Measurements from ENCODE around the gene PCDHB1.
"Not testable (repeated sequence)": the region's sequence is repeated elsewhere in the genome, so short reads cannot be mapped to it uniquely, and the experiment has no call there.

Gene PCDHB1

DNA sequence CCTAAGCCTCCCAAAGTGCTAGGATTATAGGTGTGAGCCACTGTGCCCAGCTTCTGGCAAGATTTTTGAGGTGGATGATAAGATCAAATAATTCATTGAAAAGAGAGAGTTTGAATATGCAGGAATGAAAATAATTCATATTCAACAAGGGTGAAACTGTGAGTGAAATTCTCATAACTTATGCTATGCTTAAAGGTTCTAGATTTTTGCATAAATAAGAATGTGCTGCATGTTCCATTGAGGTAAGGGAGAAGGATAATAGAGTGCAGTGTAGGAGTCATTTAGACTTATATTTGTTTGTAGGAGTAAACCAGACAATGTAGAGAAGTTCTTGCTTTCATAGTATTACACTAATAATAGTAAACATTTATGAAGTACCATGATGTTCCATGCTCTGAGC is 31.1 kb downstream of the PCDHB1 start:
- DNase-seq, result no peak

DNA sequence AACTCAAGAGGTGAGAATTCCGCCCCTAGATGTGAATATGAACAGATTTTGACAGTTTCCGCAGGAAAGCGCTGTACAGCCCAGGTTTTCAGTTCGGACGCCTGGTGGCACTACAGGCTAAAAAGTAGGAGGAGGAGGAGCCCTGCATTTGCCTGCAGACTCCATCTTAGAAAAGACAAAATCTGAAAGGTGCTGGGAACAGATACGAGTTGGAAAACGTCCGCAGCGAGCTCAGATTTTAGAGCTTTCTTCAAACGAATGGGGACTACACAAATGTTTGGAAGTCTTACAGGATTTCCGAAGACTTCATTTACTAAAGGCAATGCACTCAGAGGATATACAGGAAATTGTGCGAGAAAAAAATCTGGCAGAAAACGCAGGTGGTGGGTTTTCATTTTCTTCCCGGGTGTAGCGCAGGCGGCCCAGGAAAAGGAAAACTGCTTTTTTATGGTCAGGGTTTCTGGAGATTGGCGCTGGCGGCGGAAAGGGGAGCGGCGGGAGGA is 33.4 kb downstream of the PCDHB1 start:
- DNase-seq, result peak; percentile 37

DNA sequence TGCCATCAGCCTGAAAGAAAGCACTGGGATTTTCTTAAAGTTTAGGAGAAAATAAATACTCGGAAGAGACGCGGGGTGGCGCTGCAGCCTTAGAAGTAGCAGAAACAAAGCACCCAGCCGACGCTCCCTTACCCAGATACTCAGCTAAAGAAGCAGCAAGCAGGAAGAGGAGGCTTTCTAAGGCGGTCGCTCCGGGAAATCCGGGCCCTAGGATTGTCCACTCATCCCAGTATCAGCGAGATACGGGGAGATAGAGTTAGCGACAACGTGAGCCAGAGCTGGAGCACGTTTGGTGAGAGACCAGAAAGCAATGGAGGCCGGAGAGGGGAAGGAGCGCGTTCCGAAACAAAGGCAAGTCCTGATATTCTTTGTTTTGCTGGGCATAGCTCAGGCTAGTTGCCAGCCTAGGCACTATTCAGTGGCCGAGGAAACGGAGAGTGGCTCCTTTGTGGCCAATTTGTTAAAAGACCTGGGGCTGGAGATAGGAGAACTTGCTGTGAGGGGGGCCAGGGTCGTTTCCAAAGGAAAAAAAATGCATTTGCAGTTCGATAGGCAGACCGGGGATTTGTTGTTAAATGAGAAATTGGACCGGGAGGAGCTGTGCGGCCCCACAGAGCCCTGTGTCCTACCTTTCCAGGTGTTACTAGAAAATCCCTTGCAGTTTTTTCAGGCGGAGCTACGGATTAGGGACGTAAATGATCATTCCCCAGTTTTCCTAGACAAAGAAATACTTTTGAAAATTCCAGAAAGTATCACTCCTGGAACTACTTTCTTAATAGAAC is 43.5 kb downstream of the PCDHB1 start, which contains the start of gene PCDHB2:
TSS of gene PCDHB2 (plus strand) at position 135 of the 782 bp plus-strand sequence. CDS start at position 311, 176 bp downstream.
- DNase-seq, result no peak

DNA sequence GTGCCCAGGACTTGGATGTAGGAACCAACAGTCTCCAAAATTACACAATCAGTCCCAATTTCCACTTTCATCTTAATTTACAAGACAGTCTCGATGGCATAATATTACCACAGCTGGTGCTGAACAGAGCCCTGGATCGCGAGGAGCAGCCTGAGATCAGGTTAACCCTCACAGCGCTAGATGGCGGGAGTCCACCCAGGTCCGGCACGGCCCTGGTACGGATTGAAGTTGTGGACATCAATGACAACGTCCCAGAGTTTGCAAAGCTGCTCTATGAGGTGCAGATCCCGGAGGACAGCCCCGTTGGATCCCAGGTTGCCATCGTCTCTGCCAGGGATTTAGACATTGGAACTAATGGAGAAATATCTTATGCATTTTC is 44.1 kb downstream of the PCDHB1 start:
- DNase-seq, result no peak

DNA sequence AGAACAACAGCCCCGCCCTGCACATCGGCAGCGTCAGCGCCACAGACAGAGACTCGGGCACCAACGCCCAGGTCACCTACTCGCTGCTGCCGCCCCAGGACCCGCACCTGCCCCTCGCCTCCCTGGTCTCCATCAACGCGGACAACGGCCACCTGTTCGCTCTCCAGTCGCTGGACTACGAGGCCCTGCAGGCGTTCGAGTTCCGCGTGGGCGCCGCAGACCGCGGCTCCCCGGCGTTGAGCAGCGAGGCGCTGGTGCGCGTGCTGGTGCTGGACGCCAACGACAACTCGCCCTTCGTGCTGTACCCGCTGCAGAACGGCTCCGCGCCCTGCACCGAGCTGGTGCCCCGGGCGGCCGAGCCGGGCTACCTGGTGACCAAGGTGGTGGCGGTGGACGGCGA is 45.0 kb downstream of the PCDHB1 start:
- not testable (repeated sequence) for DNase-seq

DNA sequence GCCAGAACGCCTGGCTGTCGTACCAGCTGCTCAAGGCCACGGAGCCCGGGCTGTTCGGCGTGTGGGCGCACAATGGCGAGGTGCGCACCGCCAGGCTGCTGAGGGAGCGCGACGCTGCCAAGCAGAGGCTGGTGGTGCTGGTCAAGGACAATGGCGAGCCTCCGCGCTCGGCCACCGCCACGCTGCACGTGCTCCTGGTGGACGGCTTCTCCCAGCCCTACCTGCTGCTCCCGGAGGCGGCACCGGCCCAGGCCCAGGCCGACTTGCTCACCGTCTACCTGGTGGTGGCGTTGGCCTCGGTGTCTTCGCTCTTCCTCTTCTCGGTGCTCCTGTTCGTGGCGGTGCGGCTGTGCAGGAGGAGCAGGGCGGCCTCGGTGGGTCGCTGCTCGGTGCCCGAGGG is 45.4 kb downstream of the PCDHB1 start:
- DNase-seq, result not testable (repeated sequence)

DNA sequence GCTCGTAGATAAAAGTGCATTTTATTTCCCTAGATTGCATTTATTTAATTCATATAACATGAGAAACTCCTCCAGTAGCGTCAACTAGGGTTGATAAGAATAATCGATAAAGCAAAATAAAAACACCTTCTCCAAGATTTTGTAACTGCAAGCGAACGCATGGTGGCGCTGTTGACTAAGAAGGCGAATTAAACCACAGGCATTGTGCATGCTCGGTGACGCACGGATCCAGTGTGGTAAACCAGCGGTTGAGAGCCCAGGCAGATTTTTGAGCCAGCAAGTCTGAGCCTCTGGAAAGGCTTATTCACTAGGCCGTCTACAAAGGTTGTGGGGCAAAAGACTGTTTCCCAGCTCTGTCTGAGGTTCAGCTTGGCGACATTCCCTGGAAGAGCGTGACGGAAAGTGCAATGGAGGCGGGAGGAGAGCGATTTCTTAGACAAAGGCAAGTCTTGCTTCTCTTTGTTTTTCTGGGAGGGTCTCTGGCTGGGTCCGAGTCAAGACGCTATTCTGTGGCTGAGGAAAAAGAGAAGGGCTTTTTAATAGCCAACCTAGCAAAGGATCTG is 49.1 kb downstream of the PCDHB1 start, which contains the start of gene PCDHB3:
TSS of gene PCDHB3 (plus strand) at position 231 of the 563 bp plus-strand sequence. CDS start at position 408, 177 bp downstream.
- DNase-seq, result no peak

DNA sequence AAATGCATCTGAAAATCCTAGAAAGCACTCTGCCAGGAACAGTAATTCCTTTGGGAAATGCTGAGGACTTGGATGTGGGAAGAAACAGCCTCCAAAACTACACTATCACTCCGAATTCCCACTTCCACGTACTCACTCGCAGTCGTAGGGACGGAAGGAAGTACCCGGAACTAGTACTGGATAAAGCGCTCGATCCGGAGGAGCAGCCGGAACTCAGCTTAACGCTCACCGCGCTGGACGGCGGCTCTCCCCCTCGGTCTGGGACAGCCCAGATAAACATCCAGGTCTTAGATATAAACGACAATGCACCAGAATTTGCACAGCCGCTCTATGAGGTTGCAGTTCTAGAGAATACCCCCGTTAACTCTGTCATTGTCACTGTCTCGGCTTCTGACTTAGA is 49.9 kb downstream of the PCDHB1 start:
- no peak for DNase-seq

DNA sequence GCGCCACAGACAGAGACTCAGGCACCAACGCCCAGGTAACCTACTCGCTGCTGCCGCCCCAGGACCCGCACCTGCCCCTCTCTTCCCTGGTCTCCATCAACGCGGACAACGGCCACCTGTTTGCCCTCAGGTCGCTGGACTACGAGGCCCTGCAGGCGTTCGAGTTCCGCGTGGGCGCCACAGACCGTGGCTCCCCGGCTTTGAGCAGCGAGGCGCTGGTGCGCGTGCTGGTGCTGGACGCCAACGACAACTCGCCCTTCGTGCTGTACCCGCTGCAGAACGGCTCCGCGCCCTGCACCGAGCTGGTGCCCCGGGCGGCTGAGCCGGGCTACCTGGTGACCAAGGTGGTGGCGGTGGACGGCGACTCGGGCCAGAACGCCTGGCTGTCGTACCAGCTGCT is 50.9 kb downstream of the PCDHB1 start:
- DNase-seq, result not testable (repeated sequence)

DNA sequence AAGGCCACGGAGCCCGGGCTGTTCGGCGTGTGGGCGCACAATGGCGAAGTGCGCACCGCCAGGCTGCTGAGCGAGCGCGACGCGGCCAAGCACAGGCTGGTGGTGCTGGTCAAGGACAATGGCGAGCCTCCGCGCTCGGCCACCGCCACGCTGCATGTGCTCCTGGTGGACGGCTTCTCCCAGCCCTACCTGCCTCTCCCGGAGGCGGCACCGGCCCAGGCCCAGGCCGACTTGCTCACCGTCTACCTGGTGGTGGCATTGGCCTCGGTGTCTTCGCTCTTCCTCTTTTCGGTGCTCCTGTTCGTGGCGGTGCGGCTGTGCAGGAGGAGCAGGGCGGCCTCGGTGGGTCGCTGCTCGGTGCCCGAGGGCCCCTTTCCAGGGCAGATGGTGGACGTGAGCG is 51.3 kb downstream of the PCDHB1 start:
- not testable (repeated sequence) for DNase-seq

DNA sequence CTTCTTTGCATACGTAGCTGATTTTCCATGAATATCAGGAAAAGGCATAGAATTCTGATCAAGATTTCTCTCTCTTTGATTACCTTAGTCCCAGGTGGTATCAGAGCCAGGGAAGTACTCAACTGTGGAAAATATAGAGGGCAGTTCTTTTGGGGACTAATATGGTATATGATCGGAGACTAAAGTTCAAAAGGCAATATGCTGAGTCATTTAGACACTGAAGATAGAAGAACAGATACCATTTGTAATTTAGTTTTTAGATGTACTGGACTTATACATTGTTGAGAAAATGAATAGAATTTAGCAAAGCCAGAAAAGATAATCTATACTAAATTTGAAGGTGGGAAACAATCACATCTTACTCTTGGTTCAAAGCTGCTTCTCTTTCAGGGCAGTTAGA is 54.2 kb downstream of the PCDHB1 start:
- no peak for DNase-seq

All from NCI-H1417 treated with DMSO at 0.1 percent for 48 hours (cell line).